Activated CD8-positive, alpha-beta memory T cell treated with anti-CD3 and anti-CD28 coated beads for 1 hour (primary cell): Measurements from ENCODE around the gene ASB2.

Experiments used
- DNase-seq, 2 donors: peaks; one replicate each; pipeline ENCODE4 v3.0.0-alpha.2; 2020; ENCODE audit warnings: low read depth in 1 of 2; ENCODE audit errors: extremely low read depth in 1 of 2

ASB2 gene, protein sequence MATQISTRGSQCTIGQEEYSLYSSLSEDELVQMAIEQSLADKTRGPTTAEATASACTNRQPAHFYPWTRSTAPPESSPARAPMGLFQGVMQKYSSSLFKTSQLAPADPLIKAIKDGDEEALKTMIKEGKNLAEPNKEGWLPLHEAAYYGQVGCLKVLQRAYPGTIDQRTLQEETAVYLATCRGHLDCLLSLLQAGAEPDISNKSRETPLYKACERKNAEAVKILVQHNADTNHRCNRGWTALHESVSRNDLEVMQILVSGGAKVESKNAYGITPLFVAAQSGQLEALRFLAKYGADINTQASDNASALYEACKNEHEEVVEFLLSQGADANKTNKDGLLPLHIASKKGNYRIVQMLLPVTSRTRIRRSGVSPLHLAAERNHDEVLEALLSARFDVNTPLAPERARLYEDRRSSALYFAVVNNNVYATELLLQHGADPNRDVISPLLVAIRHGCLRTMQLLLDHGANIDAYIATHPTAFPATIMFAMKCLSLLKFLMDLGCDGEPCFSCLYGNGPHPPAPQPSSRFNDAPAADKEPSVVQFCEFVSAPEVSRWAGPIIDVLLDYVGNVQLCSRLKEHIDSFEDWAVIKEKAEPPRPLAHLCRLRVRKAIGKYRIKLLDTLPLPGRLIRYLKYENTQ

DNA sequence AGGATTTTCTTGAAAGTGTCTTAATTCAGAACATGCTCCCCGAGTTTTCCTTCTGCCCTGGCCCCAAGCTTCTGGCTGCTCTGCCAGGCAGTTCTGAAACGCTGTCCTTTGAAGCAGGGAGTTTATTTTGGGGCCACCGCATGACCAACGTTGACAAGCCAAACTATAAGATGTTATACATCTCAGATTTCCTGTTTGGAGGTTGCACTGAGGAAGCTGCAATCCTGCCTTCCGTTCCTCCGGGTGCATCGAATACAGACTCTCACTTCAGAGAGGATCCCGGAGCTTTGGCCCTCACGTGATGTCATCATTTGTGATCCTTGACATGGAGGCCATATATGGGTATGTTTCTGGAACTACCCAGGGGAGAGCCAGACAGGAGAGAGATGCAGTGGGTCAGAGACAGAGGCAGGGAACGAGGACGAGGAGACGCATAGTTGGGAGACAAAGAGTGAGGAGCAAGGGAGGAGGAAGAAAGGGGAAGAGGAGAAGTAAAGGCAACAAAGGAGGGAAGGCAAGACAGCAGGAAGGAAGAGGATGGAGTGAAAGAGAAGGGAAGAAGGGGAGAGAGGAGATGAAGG lies at the start of gene ASB2:
TSS of gene ASB2 (minus strand) at position 94 of the 581 bp plus-strand sequence. CDS start 12,031 bp downstream, outside the sequence.
- no peak for DNase-seq

DNA sequence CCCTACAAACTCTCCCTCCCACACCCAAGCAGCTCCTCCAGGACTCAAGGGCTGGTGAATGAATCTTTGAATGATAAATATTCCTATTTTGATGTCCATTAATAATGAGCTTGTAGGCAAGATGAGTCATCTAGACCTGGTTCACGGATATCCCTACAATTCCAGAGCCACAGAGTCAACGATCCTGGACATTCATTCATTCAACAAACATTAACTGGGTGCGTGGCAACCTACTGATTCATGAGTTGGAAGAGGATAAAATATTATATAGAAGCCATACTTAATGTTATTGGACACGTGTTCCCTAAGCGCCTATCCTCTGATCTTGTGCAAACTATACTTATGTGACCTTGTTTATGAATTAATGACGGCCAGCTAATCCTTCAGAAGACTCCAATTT lies 49.4 kb upstream of the ASB2 start:
- DNase-seq = no peak

DNA sequence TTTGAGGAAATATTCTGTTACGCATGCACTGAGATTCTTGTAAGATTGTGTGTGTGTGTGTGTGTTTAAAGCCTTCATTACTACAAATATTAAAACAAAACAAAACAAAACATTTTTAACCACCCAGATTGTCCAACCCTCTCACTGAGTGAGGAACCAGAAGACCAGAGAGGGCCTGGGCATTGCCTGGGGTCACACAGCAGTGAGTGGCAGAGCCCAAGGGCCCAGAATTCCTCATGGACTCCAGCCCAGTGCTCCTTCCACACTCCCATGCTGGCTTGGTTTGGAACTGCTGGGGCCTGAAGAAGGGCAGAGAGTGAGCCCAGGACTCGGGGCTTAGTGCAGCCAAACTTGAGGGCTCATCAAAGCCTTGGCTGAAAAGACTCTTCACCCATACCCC lies 48.2 kb upstream of the ASB2 start:
- DNase-seq = no peak

DNA sequence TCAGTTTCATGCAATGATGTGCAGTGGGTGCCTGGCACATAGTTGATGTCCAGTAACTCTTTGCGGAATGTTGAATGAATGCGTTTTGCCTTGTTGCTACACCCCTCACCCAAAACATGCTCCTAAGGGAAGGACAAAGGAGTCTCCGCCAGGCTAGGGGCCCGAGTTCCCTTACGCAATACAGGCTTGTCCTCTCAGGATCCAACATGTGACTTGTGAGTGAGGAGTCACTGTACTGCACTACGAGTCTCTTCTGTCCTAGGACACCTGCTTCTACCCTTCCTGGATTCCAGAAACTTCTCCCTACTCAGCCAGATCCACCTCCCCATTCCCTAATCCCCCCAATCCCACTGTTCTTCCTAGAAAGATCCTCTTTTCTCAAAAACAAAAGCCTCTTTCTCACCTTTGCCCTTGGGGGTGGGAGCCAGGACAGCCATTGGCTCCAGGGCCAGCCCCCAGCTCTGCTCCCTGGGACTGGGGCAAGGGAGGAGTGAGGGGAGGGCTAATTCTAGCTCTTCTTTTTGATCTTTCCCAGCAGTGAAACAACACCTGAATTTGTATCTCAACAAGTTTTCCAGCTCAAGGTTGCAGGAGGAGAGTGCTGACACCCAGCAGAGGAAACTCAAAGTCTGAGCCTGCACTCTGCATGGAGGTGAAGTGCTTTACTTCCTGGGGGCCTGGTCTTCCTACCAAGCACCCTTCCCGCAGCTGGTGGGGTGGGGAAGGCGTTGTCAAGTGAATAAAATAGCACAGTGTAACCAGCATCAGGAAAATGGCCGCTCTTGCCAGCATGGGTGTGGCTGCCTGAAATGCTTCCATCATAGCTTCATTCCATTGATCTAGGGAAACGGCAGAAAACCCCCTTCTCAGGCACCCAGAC lies 46.4 kb upstream of the ASB2 start:
- no peak for DNase-seq

DNA sequence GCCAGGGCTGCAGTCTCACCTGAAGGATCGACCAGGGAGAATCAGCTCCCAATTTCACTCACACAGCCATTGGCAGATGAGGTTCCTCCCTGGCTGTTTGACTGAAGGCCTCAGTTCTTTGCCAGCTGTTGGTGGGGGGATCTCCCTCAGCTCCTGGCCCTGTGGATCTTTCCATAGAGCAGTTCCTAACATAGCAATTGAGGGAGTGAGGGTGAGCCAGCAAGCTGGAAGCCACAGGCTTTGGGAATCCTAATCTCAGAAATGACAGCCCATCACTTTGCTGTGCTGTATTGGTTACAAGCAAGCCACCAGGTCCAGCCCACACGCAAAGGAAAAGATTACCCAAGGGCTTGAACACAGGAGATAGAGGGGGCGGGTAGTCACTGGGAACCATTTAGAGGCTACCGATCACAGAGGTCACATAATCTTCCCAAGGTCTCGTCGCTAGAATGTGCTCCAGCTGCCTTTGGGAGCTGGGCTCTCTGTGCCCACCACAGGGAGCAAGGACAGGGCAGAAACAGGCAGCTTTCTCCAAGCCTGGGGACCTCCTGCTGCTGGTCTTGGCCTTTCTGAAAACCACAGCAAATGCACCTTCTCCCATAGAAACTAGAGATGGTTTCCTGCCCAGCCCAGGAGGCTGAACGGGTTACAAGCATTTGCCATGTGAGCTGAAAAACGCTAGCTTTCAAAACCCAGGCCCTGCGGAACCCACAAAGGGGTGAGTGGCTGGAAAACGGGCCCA lies 45.2 kb upstream of the ASB2 start:
- no peak for DNase-seq

DNA sequence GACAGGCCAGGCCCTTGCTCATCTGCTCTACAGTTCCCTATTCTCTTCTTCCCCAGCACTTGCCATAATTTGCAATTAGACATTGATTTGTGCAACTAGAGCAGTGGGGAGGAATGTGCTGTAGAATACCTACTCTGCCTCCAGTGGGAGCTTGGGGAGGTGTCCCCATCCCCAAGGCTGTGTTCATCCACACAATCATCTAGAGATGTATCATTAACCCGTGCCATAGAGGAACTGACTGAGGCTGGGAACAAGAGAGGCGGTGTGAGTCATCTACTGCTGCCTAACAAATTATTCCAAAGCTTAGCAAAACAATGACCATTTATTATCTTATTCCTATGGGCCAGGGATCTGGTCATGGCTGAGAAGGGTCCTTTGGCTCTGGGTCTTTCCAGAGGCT lies 44.6 kb upstream of the ASB2 start:
- DNase-seq = no peak

DNA sequence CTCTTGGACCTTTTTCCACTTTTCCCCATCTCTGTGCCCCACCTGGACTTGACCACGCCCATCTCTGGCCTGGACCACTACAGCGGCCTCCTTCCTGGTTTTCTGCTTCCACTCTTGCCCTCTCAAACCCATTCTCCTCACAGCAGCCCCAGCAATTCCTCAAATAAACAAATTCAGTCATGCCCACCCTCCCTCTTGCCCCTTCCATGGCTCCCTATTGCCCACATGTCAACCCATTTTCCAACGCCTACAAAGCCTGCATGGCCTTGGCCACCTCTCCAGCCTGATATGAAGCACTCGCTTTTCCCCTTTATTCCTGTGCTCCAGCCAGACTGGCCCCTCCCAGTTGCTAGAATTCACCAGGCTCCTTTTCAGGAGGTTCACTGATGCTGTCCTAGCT lies 43.9 kb upstream of the ASB2 start:
- DNase-seq = no peak

DNA sequence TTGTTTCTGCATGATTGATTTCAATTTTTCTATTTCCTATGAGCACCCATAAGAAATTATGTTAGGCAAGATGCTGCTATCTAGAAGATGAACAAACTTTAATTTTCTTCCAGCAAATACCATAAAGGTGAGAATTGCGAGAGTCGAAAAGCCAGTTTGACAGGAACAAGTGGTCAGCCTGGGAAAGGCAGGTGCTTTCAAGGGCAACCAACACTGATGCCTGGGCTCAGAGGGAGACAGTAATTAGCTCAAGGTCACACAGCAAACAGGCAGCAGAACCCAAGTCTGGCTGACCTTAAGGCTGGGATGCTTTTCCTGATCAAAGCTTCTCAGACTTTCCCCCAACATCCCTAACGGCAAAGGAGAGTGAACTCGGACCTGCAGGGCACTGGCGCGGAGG lies 43.0 kb upstream of the ASB2 start:
- DNase-seq = no peak

DNA sequence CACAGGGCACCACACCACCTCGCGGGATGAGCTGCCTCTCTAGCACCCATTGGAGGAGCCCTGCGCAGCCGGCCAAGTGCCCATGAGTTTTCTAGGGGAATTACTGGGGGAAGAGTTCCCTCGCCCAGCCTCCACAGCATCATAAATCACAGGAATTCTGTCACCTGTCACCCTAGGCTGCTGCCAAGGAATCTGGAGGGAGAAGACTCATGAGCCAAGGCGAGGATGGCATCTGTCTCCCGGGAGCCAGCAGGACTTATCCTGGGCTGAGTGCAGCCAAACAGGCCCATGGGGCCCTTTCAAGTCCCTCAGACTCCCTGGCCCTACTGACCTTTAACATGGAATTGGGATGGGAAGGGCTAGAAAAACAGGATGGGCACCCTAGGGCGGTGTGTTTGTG lies 41.9 kb upstream of the ASB2 start:
- no peak for DNase-seq

DNA sequence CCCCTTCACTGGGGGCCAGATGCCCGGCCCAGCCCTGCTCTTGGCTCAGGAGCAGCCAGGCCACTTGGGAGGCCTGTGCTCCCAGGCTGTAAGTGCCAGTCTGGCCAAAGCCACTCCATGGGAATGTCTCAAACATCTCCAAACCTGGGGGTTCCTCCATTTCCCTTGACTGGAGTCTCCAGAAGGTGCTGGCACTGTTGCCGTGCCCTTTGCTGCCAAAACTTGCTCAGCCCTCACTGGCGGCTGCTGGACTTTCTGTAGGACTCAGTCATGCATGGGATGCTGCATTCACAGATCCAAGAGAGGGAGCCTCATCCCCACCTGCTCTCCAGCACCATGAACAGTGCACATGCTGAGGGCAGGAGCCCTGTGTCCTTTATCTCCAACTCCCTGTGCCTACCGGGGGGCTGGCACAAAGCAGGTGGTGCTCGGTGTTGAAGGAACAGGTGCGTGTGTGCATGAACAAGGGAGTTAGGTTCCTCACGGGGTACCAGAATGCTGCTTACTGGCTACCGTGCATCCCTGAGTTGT lies 40.1 kb upstream of the ASB2 start:
- DNase-seq = no peak

DNA sequence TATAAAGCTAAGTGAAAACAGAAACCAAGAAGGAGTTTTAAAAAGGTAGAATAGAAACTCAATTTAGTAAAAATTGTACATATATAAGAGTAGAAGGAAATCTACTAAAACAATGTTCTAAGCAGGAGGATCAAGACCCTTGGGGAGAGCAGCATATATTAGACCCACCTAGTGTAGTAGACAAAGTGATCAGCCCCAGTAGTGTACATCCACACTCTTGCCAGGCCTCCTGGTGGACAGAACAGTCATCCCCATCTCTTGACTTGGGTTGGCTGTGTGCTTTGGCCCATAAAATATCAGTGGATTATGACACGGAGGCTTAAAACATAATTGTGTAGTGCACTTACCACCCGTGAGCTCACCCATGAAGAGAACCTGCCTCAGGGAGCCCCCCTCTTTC lies 38.9 kb upstream of the ASB2 start:
- no peak for DNase-seq

DNA sequence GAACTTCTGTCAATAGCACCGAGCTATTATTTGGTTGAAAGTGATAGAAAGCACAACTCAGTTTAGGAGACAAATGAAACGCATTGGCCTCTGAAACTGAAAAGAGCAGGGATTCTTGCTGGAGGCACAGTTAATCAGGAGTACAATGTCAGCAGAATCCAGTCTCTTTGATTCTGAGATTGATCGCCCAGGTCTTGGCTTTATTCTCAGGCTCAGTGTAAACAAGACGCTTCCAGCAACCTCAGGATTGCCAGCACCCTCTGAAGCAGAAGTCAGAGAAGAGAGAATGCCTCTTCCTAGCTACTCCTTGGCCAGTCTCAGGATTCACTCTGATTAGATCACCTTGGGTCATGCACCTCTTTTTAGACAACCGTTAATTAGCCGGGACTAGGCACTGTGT lies 38.0 kb upstream of the ASB2 start:
- DNase-seq = no peak

DNA sequence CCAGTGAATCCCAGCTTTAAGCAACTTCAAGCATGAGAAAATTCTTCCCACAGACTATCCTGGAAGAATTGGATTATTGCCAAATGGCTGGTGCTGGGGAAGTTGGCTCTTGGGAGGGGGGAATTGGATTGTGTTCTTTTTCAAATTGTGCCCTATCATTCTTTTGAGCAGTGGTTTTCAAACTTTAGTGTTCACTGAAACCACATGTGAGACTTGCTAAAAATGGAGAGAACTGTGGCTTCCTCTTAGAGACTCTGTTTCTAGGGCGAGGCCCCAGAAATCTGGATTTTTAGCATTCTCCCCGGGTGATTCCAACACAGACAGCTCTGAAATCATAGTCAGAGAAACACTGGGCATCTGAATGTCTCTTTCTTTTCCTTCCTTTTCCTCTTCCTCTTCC lies 35.4 kb upstream of the ASB2 start:
- no peak for DNase-seq

DNA sequence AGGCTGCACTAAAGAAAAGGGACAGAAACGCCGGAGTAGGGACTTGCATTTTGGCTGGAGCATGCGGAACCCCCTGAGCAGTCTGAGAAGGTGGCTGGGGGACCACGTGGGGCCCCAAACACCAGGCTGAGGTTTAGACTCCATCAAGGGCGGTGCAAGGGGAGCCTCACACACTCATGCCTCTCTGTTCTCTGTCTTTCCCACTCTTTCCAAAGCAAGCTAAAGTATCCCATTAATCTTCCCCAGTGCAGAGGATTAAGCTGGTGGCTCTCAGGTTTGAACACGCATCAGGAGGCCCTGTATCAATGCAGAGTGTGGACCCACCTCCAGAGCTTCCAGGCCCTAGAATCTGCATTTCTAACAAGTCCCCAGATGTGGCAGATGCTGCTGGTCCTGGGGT lies 34.3 kb upstream of the ASB2 start:
- no peak for DNase-seq

DNA sequence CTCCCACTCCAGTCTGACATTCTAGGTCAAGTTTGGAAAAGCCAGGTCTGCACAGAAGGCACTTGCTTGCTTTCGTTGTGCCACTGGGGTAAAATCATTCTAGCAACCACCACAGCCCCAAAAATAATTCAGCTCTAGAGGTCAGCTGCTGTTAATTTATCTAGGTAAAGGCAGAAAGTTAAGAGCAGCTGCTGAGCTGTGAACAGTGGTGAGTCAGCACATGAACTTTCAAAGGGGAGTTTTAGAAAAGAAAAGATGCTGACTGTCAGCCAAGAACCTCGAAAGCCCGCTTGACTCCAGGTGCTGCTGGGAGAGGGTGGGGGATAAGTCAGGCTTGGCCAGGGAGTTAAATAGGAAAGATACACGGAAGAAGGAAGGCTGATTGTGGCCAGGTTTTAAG lies 33.4 kb upstream of the ASB2 start:
- no peak for DNase-seq

DNA sequence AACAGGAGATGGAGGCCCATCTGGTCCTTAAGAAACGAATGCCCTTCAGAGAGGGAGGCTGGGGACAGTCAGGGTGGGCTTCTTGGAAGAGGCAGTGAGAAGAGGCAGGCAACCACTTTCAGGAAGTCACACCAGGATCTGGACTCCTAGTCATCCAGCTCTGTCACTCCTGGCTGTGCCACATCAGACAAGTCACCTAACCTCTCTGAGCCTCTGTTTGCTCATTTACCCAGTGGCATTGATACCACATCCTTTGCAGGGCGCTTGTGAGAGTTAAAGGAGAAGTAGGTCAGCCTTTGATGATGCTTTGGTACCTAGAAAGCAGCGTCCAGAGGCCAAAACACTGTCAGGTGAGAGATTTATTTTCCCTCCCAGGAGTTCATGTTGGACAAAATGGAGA lies 31.9 kb upstream of the ASB2 start:
- DNase-seq = no peak

DNA sequence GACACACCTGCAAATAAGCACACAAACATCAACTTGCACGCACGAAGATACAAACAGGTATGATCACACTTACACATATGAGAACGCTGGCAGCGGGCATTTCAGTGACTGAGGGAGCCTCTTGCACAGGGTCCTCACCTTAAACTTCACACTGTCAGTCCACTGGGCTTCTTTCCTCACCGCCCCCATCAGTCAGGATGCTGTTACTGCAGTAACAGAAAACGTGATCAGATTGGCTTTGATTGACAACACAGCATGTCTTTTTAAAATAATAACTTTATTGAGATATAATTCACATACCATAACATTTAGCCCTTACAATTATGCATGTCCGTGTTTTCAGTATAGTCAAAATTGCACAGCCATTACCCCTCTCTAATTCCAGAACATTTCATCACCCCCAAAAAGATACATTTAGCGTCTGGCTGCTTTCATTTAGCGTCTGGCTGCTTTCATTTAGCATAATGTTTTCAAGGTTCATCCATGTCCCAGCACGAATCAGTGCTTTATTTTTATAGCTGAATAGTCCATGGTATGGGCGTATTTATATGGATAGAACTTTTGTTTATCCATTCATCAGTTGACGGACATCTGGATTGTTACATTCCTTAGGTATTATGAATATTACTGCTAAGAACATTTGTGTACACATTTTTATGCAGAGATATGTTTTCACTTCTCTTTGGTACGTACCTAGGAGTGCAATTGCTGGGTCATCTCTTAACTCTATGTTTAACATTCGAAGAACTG lies 29.1 kb upstream of the ASB2 start:
- DNase-seq = no peak

DNA sequence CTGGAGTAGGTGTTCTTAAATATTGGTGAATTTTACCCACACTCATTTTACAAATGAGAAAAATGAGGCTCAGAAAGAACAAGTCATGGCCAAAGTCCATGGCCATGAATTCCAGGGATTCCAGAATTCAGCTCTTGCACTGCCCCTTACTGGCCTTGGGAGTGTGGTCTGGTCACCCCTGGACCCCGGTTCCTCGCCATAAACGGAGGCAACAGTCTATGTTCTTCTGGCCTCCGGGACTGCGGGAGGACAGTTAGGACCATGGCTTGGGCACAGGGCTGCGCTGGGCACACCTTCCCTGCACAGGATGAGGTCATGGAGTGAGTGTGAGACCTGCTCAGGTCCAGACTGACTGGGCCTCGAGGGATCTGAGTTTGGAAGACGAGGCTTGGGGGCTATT lies 27.6 kb upstream of the ASB2 start:
- no peak for DNase-seq

DNA sequence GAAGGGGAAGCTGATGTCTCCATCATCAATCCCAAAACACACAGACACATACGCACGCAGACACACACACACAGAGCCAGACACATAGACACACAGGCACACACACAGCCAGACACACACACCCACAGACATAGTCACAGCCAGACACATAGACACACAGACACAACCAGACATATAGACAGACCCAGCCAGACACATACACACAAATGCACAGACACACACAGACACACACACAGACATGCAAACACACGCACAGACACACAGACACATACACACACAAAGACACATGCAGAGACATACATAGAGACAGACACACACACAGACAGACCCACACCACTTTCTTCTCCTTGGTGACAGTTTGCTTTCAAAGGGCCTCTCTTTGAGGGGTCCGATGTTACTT lies 27.0 kb upstream of the ASB2 start:
- no peak for DNase-seq
